ENCODE results near the gene OSBPL6. TPM values are rescaled to one million over a fixed set of nuclear protein-coding genes. Genes with fewer than 3 reads are reported as not detected.

Gene OSBPL6
- total and polyA plus RNA-seq, 7 donors: 0.23 to 3.2 (median 1.5) TPM

GRCh38 chr2:178361588-178361987, 167.3 kb downstream of the OSBPL6 start:
- Histone ChIP-seq H3K27ac (no peak overlapping the region), H3K4me3 (no peak overlapping the region), H3K36me3 (no peaks in the 10 kb centered on the region), H3K4me1 (no peaks in the 10 kb centered on the region), H3K27me3 (no peaks in the 10 kb centered on the region), H3K9me3 (peaks cover 0 to 3% (median 0%) of the 10 kb centered on the region in 4 donors)
- 96% methylated on average over 4 of the region's 4 CpGs for WGBS, 2 donors
- no peak for TF ChIP-seq POLR2A (IDR thresholded peaks at IDR 0.05)
- no peak for TF ChIP-seq EP300 (IDR thresholded peaks at IDR 0.05)
- TF ChIP-seq POLR2AphosphoS5 (IDR thresholded peaks at IDR 0.05): no peak
- no peak for TF ChIP-seq CTCF (IDR thresholded peaks at IDR 0.05)
- intact Hi-C loops (cut with DNase I): no loop called here
- DNase-seq: no peak

DNA sequence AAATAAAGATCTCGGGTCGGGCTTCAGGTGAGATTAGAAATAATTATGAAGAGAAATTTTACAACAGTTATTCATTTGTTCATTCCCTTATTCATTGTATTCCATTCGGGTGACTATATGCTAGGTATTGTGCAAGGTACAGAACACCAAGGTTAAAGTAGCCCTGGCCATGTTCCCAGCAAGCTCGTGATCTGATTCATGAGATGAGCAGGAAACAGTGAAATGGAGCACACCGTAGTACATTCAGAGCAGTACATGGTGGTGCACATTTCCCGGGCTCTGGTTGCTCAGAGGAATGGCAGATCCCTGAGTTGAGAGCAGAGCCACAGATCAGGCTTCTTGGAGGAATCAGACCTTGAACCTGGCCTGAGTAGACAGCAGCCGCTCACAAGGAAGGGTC, 168.9 kb downstream of the OSBPL6 start:
- intact Hi-C loops (cut with DNase I): no loop called here
- 67 to 91% methylated on average over 7 of the region's 7 CpGs for WGBS, 2 donors
- Histone ChIP-seq H3K27me3 (no peaks in the 10 kb centered on the region), H3K4me1 (no peaks in the 10 kb centered on the region), H3K9me3 (no peaks in the 10 kb centered on the region), H3K27ac (no peak overlapping the region), H3K36me3 (no peaks in the 10 kb centered on the region), H3K4me3 (no peak overlapping the region)
- TF ChIP-seq EP300 (IDR thresholded peaks at IDR 0.05) (no peak), POLR2A (IDR thresholded peaks at IDR 0.05) (no peak), CTCF (IDR thresholded peaks at IDR 0.05) (no peak), POLR2AphosphoS5 (IDR thresholded peaks at IDR 0.05) (no peak)
- DNase-seq: no peak

DNA sequence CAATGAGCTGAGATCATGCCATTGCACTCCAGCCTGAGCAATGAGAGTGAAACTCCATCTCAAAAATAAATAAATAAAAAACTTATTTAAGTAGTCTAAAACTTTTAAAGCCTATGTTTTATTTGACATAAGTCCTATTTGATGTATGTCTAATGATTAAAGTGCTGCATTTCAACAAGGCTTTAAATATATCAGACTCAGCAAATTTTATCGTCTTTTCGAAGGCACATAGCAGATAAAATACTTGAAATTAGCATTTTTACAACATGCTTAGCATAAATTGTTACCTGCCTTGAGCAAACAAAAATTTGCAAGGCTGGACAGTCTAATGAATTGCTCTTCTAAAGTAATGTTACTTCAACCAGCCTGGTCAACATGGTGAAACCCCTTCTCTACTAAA, 170.8 kb downstream of the OSBPL6 start:
- no peak for TF ChIP-seq POLR2AphosphoS5 (IDR thresholded peaks at IDR 0.05)
- no peak for TF ChIP-seq CTCF (IDR thresholded peaks at IDR 0.05)
- WGBS, 2 donors: 59 to 84% methylated on average over 2 of the region's 2 CpGs
- Histone ChIP-seq H3K4me1 (no peaks in the 10 kb centered on the region), H3K27me3 (no peaks in the 10 kb centered on the region), H3K4me3 (no peak overlapping the region), H3K9me3 (no peaks in the 10 kb centered on the region), H3K36me3 (no peaks in the 10 kb centered on the region), H3K27ac (no peak overlapping the region)
- no peak for DNase-seq
- intact Hi-C loops (cut with DNase I): no loop called here

GRCh38 chr2:178366412-178366811, 172.1 kb downstream of the OSBPL6 start:
- no peaks in the 10 kb centered on the region for H3K9me3 ChIP-seq
- intact Hi-C loops (cut with DNase I): no loop called here
- H3K27ac ChIP-seq: no peak overlapping the region
- H3K4me1 ChIP-seq: no peaks in the 10 kb centered on the region
- TF ChIP-seq EP300 (IDR thresholded peaks at IDR 0.05): no peak
- TF ChIP-seq POLR2A (IDR thresholded peaks at IDR 0.05): no peak
- TF ChIP-seq POLR2AphosphoS5 (IDR thresholded peaks at IDR 0.05): no peak
- TF ChIP-seq CTCF (IDR thresholded peaks at IDR 0.05): no peak
- DNase-seq: no peak
- no peak overlapping the region for H3K4me3 ChIP-seq
- no peaks in the 10 kb centered on the region for H3K27me3 ChIP-seq
- no peaks in the 10 kb centered on the region for H3K36me3 ChIP-seq
- WGBS, 2 donors: 91 to 95% methylated on average over 4 of the region's 4 CpGs

- 88 to 97% methylated on average over 1 of the region's 1 CpG for WGBS, 2 donors
- TF ChIP-seq POLR2A (IDR thresholded peaks at IDR 0.05): no peak
- no peak for TF ChIP-seq EP300 (IDR thresholded peaks at IDR 0.05)
- TF ChIP-seq CTCF (IDR thresholded peaks at IDR 0.05): no peak
- TF ChIP-seq POLR2AphosphoS5 (IDR thresholded peaks at IDR 0.05): no peak
- no peaks in the 10 kb centered on the region for H3K9me3 ChIP-seq
- no peak for DNase-seq
- no peak overlapping the region for H3K4me3 ChIP-seq
- no peaks in the 10 kb centered on the region for H3K4me1 ChIP-seq
- H3K27ac ChIP-seq: no peak overlapping the region
- H3K27me3 ChIP-seq: no peaks in the 10 kb centered on the region
- intact Hi-C loops (cut with DNase I): no loop called here
- no peaks in the 10 kb centered on the region for H3K36me3 ChIP-seq
Observed at GRCh38 chr2:178367344-178367743, 173.0 kb downstream of the OSBPL6 start.

Data from sigmoid colon (tissue), 7 donors.